Measurements from ENCODE around the gene CNPY4.

Gene CNPY4, protein sequence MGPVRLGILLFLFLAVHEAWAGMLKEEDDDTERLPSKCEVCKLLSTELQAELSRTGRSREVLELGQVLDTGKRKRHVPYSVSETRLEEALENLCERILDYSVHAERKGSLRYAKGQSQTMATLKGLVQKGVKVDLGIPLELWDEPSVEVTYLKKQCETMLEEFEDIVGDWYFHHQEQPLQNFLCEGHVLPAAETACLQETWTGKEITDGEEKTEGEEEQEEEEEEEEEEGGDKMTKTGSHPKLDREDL

DNA sequence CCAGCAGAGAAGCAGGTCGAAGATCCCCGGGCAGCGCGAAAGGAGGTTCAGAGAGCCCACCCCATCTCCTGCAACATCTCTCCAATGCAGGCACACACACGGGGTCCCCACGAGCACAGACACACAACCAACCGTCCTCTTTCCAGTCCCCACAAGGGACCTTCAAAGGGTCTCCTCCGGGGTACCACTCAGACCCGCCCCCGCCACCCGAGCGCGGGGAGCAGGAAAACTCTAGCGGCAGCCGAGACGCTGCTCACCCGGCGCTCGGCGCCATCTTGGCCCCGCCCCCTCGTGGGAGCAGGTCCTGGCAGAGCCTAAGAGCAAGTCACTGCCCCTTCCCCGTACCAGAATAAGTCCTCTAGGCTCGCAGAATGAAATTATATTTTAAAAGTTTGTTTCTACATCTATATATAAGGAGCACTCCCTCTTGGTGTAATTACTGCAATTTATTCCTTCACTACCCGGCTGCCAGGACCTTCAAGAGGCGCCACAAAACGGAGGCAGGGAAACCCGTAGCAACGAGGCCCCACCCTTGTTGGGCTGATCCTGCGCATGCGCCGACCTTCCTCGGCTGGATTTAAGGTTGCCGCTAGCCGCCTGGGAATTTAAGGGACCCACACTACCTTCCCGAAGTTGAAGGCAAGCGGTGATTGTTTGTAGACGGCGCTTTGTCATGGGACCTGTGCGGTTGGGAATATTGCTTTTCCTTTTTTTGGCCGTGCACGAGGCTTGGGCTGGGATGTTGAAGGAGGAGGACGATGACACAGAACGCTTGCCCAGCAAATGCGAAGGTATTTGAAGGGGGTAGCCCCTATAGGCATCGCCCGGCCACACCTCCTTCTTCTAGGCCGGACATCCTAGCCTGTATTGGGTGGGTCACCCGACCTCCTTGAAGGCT lies at the start of gene CNPY4, which contains the start of gene TAF6:
Gene CNPY4, plus strand, starts transcription at position 563 of the 898 bp plus-strand sequence. Its CDS starts 111 bp downstream, at position 674.
Gene TAF6, minus strand, starts transcription at position 287 of the 898 bp plus-strand sequence. CDS start 5,149 bp downstream, outside the sequence.
- DNase-seq = peak; percentile 88 to 96

DNA sequence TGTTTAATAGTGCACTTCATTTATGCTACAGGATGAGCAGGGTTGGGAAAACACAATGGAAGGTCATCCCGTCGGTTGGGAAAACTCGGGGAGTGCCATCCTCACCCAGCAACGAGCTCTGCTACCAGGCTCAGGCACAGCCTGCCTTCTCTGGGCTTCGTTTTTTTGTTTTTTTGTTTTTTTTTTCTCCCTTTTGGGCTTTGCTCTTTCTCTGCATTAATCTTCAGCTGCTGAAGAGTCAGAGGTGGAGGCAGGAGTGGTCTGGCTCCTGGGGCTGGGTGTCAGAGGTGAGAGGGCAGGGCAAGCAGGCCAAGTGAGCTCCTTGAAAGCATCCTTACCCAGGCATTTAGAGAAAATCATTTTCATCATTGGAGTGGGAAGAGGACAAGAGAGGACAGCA lies 49.4 kb upstream of the CNPY4 start:
- no peak for DNase-seq

DNA sequence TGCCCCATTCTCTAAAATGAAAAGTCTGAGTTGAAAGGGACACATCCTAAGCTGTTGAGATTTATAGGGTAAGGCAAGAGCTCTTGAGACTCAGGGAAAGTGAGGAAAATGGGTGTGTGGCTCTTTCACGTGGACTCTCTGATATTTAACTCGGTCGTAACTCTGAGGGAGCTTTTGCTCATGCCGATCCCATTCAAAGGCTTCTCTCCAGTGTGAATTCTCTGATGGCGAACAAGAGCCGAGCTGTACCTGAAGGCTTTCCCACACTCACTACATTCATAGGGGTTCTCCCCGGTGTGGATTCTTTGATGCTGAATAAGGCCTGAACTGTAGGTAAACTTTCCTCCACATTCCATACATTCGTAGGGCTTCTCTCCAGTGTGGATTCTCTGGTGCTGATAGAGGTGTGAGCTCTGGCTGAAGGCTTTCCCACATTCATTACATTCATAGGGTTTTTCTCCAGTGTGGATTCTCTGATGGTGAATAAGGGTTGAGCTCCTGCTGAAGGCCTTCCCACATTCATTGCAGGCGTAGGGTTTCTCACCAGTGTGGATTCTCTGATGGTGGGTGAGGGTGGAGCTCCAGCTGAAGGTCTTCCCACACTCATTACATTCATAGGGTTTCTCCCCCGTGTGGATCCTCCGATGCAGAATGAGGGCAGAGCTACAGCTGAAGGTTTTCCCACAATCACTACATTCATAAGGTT lies 48.3 kb upstream of the CNPY4 start:
- no peak for DNase-seq

DNA sequence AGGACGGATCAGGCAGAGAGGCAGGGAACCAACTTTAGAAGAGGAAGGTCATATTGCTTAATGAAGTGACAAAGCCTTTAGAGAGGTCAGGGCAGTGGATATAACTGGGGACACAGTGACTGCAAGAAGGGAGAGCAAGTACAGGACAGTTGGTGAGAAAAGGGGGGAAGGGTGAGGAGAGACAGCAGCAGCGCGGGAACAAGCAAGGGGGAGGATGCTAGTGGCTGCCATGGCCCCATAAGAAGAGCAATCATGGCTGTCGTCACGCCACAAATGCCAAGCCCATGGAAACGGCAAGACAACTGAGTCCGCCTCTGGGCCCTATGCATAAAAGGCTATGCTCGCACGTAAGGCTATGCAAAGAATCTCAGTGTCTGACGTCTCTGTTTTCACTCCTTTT lies 47.0 kb upstream of the CNPY4 start:
- no peak for DNase-seq

DNA sequence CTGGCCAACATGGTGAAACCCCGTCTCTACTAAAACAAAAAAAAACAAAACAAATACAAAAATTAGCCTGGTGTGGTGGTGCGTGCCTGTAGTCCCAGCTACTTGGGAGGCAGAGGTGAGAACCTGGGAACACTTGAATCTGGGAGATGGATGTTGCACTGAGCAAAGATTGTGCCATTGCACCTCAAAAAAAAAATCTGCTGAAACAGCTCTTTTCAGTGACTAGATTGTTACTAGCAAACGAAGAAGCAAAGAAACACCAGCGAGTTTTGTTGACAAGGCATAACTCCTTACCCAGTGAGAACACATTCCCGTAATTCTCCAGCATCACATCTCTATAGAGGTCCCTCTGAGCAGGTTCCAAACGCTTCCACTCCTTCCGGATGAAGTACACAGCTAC lies 44.6 kb upstream of the CNPY4 start:
- no peak for DNase-seq

DNA sequence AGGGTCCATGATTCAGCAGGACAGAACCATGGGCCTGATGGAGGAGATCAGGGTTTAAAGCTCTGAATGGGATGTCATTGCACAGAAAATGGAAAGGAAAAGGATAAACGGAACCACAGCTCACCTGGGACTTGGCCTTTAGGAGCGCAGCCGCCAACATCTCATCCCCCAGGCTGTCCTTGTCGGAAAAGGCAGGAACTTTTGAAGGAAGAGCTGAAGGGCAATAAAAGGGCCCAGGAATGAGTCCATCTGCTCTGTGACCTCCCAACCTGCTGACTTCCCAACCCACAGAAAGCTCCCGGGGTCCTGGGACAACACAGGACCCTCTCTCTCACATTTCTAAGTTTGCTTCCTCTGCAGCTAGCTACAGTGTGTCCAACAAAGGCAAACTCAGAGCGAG lies 44.0 kb upstream of the CNPY4 start:
- no peak for DNase-seq

DNA sequence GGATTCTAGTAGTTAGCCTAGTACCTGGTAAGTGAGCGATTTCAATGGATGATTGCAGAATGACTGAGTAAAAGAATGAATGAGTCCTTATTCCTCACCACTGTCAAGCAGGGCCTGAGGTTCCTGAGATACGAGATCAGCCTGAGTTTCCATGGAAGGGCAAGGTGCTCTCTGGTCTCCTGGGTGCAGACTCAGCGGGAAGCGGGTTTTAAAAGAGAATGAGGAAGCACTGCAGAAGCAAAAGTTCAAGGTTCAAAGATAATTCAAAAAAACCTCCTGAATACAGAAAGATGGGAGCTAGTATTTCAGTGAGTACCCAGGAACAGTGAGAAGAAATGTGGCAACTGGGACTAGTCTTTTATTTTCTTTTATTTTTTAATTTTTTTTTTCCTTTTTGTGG lies 42.2 kb upstream of the CNPY4 start:
- no peak for DNase-seq

DNA sequence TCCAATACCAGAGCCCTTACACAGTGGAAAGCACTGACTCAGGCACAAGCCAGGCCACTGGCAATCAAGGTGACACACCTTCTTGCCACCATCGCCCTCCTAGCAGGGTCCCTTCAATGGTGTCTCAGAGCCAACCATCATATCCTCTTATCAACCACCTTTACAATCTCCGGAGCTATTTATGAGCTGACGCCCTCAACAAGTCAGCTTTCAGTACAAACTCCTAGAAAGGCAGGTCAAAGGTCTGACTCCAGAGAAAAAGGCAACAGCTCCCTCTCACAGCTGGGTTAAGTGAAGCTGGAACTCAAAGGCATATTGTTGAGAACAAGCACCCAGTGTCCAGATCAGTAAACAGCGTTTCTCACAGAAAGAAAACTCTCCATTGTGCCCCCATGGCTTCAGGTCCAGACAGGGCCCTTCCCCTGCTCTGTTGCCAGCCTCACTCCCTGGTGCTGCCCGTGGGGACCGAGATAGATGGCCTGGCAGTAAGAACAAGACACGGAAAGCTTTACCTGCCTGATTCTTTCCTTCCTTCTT lies 40.3 kb upstream of the CNPY4 start:
- DNase-seq = no peak

DNA sequence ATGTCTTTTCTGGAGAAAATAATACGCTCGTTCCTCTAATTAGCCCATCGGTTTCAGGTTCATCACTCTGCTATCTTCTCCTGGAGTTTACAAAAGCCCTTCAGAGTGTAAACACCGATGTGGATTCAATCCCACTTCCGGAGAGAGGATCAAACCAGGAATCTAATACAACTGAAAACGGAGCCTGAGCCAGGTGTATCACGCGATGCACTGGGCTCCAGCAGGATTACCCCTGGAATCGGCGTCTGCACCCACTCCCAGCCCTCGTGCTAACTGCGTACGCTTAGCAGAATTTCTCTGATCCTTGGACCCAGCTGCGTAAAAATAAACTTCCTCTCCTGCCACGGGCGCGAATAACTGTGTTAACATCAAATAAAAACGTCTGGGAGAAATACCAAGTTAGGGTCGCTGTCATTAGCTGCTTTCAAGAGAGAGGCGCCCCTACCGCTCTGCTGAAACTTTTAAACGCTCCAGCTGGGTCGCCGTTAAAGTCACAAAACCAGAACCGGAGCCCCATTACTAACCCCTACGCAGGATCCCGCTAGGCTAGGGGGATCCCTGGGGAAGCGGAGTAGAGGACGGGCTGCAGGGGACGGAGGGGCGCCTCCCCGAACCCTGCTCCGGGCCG lies 38.4 kb upstream of the CNPY4 start:
- DNase-seq = peak in 1 of 2 donors; percentile 7

DNA sequence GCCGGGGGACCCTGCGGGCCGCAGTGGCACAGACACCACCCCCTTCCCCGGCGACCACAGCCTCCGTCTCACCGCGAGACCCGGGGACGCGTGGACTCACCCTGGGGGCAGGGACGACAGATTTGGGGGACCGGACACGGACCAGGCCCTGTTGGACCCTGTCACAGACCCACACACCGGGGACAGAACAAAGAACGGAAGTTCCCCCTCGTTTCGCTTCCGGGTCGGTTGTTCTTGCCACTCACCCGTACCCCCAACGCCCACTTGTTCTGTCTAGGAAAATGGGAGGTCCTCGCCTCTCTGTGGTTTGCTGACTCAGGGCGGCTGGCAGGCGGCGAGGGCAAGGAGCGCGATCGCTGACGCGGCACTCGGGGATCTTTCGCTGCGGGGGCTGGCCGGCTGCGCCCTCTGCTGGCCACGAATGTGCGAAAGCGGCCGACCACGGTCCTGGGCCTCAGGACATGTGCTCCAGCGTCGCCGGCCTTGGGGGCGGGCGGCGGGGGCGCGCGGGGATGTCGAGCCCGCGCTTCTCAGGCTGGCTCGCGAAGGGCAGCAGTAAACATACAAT lies 37.8 kb upstream of the CNPY4 start, which contains the start of gene ZNF3:
Gene ZNF3, minus strand, starts transcription at position 189 of the 568 bp plus-strand sequence. CDS start 4,366 bp downstream, outside the sequence.
- DNase-seq = peak; percentile 99

DNA sequence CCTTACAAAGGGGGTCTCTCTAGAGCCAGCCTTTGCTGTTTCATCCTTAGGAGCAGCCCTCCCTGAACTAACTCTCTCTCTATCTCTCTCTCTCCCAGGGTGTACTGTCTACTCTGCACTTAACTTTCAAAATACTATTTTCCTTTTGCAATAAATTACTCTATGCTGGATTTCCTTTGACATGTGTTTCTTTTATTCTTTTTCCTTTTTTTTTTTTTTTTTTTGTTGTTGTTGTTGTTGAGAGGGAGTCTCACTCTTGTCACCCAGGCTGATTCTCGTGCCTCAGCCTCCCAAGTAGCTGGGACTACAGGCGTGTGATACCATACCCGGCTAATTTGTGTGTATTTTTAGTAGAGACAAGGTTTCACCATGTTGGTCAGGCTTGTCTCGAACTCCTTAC lies 36.5 kb upstream of the CNPY4 start:
- DNase-seq = no peak

DNA sequence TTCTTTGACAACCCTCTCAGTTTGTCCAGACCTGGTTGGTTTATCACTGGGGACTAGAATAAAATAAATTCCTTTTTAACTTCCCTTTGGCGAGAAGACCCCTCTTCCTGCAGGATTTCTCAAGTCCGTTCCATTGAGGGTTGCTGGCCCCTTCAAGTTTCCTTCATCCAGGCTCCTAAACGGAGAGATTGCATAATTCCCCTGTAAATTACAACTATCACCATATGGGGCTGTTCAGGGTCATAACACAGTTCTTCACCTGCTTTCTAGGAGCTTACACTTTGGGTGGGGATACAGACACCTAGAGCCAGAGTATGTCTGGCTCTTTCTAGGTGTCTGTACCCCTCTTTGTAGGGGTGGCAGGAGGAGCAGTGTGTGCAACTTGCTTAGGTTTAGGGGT lies 33.9 kb upstream of the CNPY4 start:
- DNase-seq = no peak

DNA sequence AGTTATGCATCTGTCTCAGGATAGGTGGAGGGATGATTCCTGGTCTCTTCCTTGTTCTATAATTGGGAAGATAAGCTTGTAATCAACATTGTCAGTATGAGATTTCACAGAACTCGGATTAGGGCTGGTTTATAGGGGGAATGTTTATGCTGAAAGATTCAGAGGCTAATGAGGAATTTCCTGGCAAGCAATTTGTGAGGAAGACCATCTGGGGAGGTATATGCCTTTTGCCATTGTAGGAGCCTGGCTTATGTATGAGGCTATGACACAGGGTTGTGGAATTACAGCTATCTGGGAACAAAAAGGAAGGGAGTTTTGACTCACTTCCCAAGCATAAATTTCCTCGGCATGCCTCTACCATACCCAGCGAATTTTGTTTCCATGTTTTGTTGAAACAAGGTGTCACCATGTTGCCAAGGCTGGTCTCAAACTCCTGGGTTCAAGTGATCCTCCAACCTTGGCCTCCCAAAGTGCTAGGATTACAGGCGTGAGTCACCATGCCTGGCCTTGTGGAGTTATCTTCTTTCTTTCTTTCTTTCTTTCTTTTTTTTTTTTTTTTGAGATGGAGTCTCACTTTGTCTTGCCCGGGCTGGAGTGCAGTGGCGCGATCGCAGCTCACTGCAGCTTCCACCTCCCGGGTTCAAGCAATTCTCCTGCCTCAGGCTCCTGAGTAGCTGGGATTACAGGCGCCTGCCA lies 32.2 kb upstream of the CNPY4 start:
- DNase-seq = no peak

DNA sequence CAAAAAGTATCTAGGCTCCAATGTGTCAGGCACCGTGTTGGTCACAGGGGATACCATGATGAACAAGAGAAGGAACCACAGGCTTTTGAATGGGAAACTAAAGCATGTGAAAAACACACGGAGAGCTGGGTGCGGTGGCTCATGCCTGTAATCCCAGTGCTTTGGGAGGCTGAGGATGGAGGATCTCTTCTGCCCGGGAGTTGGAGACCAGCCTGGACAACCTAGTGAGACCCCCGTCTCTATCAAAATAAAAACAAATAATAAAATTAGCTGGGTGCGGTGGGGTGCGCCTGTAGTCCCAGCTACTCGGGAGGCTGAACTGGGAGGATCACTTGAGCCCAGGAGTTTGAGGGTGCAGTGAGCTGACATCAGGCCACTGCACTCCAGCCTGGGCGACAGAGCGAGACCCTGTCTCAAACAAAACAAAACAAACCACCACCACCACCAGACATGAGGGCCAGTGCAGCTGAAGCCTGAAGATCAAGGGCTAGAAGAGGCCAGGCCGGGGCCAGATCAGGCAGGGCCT lies 31.3 kb upstream of the CNPY4 start:
- no peak for DNase-seq

DNA sequence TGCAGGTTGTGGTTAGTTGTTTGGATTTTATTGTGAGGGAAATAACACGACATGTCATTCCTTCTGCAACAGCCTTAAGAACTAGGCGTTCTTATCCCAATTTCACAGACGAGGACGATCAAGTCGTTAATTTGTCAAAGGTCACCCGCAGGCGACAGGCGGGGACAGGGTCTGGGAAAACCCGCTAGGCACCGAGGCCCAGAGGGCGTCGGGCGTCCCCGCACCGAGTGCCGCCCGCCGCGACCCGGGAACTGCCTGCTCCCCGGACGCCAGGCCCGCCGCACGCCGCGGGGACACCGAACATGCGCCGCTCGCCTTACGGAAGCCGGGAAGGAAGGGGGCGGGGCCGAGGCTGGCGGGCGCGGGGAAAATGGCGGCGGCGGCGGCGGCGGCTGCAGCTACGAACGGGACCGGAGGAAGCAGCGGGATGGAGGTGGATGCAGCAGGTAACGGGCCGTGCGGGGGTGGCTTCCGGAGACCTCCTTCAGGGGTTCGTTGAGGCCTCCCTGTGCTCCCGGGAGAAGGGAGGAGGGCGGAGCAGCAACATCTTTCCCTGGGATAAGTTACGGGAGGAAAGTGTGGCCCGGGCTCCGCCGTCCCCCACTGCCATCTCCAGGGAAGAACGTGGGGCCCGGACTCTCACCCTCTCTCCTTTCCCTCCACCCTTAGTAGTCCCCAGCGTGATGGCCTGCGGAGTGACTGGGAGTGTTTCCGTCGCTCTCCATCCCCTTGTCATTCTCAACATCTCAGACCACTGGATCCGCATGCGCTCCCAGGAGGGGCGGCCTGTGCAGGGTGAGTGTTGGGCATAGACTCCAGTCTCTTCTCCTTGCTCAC lies 30.6 kb upstream of the CNPY4 start, which contains the start of gene COPS6:
Gene COPS6, plus strand, starts transcription at position 349 of the 837 bp plus-strand sequence. Its CDS starts 22 bp downstream, at position 371.
- DNase-seq = peak; percentile 63 to 87

DNA sequence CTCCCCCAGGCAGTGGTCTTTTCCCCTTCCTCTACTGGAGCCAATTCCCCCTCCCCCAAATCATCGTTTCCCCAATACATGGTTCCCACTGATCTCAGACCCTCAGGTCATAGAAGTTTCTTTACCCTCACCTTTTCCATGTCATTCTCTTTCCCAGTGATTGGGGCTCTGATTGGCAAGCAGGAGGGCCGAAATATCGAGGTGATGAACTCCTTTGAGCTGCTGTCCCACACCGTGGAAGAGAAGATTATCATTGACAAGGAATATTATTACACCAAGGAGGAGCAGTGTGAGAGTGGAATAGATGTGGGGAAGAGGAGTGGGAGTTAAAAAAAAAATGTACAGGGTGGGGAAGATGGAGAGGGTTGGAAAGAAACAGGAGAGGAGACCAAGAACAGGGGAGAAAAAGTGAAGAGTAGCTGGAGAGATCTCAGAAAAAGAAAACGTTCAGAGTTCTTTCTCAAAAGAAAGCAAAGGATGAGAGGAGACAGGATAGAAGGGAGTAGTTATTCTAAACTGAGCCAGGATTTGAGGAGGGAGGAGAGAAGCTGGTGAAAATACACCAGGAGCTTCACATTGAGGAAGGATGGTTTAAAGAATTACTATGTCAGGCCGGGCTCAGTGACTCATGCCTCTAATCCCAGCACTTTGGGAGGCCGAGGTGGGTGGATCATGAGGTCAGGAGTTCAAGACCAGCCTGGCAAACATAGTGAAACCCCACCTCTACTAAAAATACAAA lies 29.8 kb upstream of the CNPY4 start:
- DNase-seq = peak in 1 of 2 donors; percentile 7

DNA sequence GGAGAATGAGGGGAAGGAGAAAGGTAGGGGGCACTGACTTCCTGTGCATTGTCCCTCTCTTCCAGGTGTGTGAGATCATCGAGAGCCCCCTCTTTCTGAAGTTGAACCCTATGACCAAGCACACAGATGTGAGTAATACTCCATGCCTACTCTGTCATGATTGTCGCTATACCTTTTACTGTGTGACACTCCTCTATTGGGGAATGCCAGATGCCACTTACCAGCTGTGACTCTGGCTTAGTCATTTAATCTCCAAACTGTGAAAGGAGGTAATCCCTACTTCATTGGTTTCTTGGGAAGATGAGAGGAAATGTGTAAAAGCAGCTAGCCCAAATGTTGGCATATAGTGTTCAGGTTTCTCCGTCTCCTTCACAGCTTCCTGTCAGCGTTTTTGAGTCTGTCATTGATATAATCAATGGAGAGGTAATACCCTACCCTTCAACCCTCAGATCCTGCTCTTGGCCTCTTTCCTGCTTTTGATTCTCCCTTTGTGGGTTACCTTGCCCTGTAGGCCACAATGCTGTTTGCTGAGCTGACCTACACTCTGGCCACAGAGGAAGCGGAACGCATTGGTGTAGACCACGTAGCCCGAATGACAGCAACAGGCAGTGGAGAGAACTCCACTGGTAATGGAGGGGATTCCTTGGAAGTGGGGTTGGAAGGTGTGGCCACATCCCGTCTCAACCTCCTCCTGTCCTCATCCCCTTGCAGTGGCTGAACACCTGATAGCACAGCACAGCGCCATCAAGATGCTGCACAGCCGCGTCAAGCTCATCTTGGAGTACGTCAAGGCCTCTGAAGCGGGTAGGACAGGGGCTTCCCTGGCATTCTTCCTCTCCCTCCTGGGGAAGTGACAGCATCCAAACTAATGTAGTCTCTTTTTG lies 28.7 kb upstream of the CNPY4 start:
- DNase-seq = no peak
